ENCODE measurements around the gene FRMD3.

FRMD3 gene

GRCh38 chr9:83489961-83490360 is 48.2 kb downstream of the FRMD3 start:
- Histone ChIP-seq H4K20me1 (ENCODE audit: insufficient read depth) (no peaks in the 10 kb centered on the region), H3K27me3 (ENCODE audit: insufficient read depth, low read depth) (no peaks in the 10 kb centered on the region), H3K27ac (no peak overlapping the region), H3K36me3 (ENCODE audit: insufficient read depth) (no peaks in the 10 kb centered on the region), H2AFZ (ENCODE audit: low read depth) (no peak overlapping the region), H3K79me2 (ENCODE audit: insufficient read depth, low read depth) (no peaks in the 10 kb centered on the region), H3K4me1 (ENCODE audit: low read depth, poor library complexity, severe bottlenecking) (no peaks in the 10 kb centered on the region), H3K9ac (no peak overlapping the region), H3K4me3 (IDR thresholded peaks at IDR 0.05; ENCODE audit: insufficient read depth, low read depth, low read length) (no peak overlapping the region), H3K4me2 (no peak overlapping the region)
- no peak for TF ChIP-seq CTCF (conservative IDR thresholded peaks at IDR 0.05; ENCODE audit: low read depth, low read length)

- no peaks in the 10 kb centered on the region for H4K20me1 ChIP-seq (ENCODE audit: insufficient read depth)
- no peak overlapping the region for H3K9ac ChIP-seq
- H3K4me3 ChIP-seq (IDR thresholded peaks at IDR 0.05; ENCODE audit: insufficient read depth, low read depth, low read length) = no peak overlapping the region
- H3K79me2 ChIP-seq (ENCODE audit: insufficient read depth, low read depth) = no peaks in the 10 kb centered on the region
- H2AFZ ChIP-seq (ENCODE audit: low read depth) = no peak overlapping the region
- no peak overlapping the region for H3K4me2 ChIP-seq
- no peak for TF ChIP-seq CTCF (conservative IDR thresholded peaks at IDR 0.05; ENCODE audit: low read depth, low read length)
- no peaks in the 10 kb centered on the region for H3K36me3 ChIP-seq (ENCODE audit: insufficient read depth)
- no peaks in the 10 kb centered on the region for H3K4me1 ChIP-seq (ENCODE audit: low read depth, poor library complexity, severe bottlenecking)
- H3K27me3 ChIP-seq (ENCODE audit: insufficient read depth, low read depth) = no peaks in the 10 kb centered on the region
- H3K27ac ChIP-seq = no peak overlapping the region
Measured at GRCh38 chr9:83484990-83485389, 53.2 kb downstream of the FRMD3 start.

GRCh38 chr9:83483223-83483622 is 55.0 kb downstream of the FRMD3 start:
- no peaks in the 10 kb centered on the region for H3K36me3 ChIP-seq (ENCODE audit: insufficient read depth)
- H3K79me2 ChIP-seq (ENCODE audit: insufficient read depth, low read depth) = no peaks in the 10 kb centered on the region
- no peak overlapping the region for H3K4me2 ChIP-seq
- no peaks in the 10 kb centered on the region for H3K4me1 ChIP-seq (ENCODE audit: low read depth, poor library complexity, severe bottlenecking)
- H3K9ac ChIP-seq = no peak overlapping the region
- H4K20me1 ChIP-seq (ENCODE audit: insufficient read depth) = no peaks in the 10 kb centered on the region
- TF ChIP-seq CTCF (conservative IDR thresholded peaks at IDR 0.05; ENCODE audit: low read depth, low read length) = no peak
- H2AFZ ChIP-seq (ENCODE audit: low read depth) = no peak overlapping the region
- no peak overlapping the region for H3K4me3 ChIP-seq (IDR thresholded peaks at IDR 0.05; ENCODE audit: insufficient read depth, low read depth, low read length)
- no peak overlapping the region for H3K27ac ChIP-seq
- no peaks in the 10 kb centered on the region for H3K27me3 ChIP-seq (ENCODE audit: insufficient read depth, low read depth)

GRCh38 chr9:83479765-83480164 is 58.4 kb downstream of the FRMD3 start:
- H4K20me1 ChIP-seq (ENCODE audit: insufficient read depth) = no peaks in the 10 kb centered on the region
- H3K27me3 ChIP-seq (ENCODE audit: insufficient read depth, low read depth) = no peaks in the 10 kb centered on the region
- no peak overlapping the region for H2AFZ ChIP-seq (ENCODE audit: low read depth)
- H3K4me3 ChIP-seq (IDR thresholded peaks at IDR 0.05; ENCODE audit: insufficient read depth, low read depth, low read length) = no peak overlapping the region
- no peak overlapping the region for H3K4me2 ChIP-seq
- H3K36me3 ChIP-seq (ENCODE audit: insufficient read depth) = no peaks in the 10 kb centered on the region
- no peak for TF ChIP-seq CTCF (conservative IDR thresholded peaks at IDR 0.05; ENCODE audit: low read depth, low read length)
- no peaks in the 10 kb centered on the region for H3K4me1 ChIP-seq (ENCODE audit: low read depth, poor library complexity, severe bottlenecking)
- H3K27ac ChIP-seq = no peak overlapping the region
- H3K9ac ChIP-seq = no peak overlapping the region
- no peaks in the 10 kb centered on the region for H3K79me2 ChIP-seq (ENCODE audit: insufficient read depth, low read depth)

GRCh38 chr9:83477571-83477970 is 60.6 kb downstream of the FRMD3 start:
- no peak overlapping the region for H3K27ac ChIP-seq
- no peaks in the 10 kb centered on the region for H3K4me1 ChIP-seq (ENCODE audit: low read depth, poor library complexity, severe bottlenecking)
- H3K4me2 ChIP-seq = no peak overlapping the region
- H3K27me3 ChIP-seq (ENCODE audit: insufficient read depth, low read depth) = no peaks in the 10 kb centered on the region
- no peaks in the 10 kb centered on the region for H3K79me2 ChIP-seq (ENCODE audit: insufficient read depth, low read depth)
- no peaks in the 10 kb centered on the region for H4K20me1 ChIP-seq (ENCODE audit: insufficient read depth)
- no peak overlapping the region for H3K9ac ChIP-seq
- no peak for TF ChIP-seq CTCF (conservative IDR thresholded peaks at IDR 0.05; ENCODE audit: low read depth, low read length)
- no peak overlapping the region for H2AFZ ChIP-seq (ENCODE audit: low read depth)
- H3K4me3 ChIP-seq (IDR thresholded peaks at IDR 0.05; ENCODE audit: insufficient read depth, low read depth, low read length) = no peak overlapping the region
- no peaks in the 10 kb centered on the region for H3K36me3 ChIP-seq (ENCODE audit: insufficient read depth)

Data from KMS-11 (cell line).